Left lung (tissue), 10 donors: Measurements from ENCODE around the gene WNT9A. TPM values are rescaled to one million over a fixed set of nuclear protein-coding genes. Genes with fewer than 3 reads are reported as not detected.

Experiments
- ATAC-seq: fragments of 200-7000 bp; cut with Tn5 transposase; one replicate; pipeline ENCODE4 v1.9.1; 2020; ENCODE audit warnings: moderate library complexity
- DNase-seq, 4 donors: peaks; one replicate each; pipeline ENCODE4 v3.0.0-alpha.2; 2013 to 2020
- H3K27ac ChIP-seq, 2 donors: fragments of 200-600 bp; sonication (generic) in 1 of 2; one replicate each; pipeline versions ENCODE4 v1.5.0 to v1.8.0; 2020 to 2021
- H3K27me3 ChIP-seq, 2 donors: fragments of 200-600 bp; sonication (generic) in 1 of 2; one replicate each; pipeline versions ENCODE4 v1.5.0 to v1.8.0; 2020 to 2021
- H3K36me3 ChIP-seq, 2 donors: fragments of 200-600 bp; sonication (generic) in 1 of 2; one replicate each; pipeline versions ENCODE4 v1.5.0 to v1.8.0; 2020 to 2021
- H3K4me1 ChIP-seq, 2 donors: fragments of 200-600 bp; one replicate each; pipeline ENCODE4 v1.8.0; 2021
- H3K4me3 ChIP-seq, 2 donors: fragments of 200-600 bp; sonication (generic) in 1 of 2; one replicate each; pipeline versions ENCODE4 v1.5.0 to v1.8.0; 2020 to 2021; ENCODE audit warnings: mild to moderate bottlenecking in 1 of 2
- H3K9me3 ChIP-seq, 2 donors: fragments of 200-600 bp; sonication (generic) in 1 of 2; one replicate each; pipeline versions ENCODE4 v1.5.0 to v1.8.0; 2020 to 2021
- intact Hi-C, 2 donors: fragments of 100-400 bp; cut with DNase I; formaldehyde crosslinking; loops; one replicate each; pipeline versions ENCODE4 v1.11.2 to v1.14.2; 2022
- polyA plus RNA-seq, 6 donors: library from polyadenylated mRNA; unstranded; fragments of 120-200 nt; gene quantifications; one replicate each; pipeline ENCODE4 v1.2.1, GENCODE V29; 2013; ENCODE audit not compliant: insufficient read length in 6 of 6
- total RNA-seq, 2 donors: library from RNA; stranded (reverse); fragmentation: NEBNext Ultra II Directional; extraction: Animal tissue kit (Norgen Biotek cat#: 25700); gene quantifications; one replicate each; pipeline ENCODE4 v1.2.1, GENCODE V29; 2021
- TF ChIP-seq, protein P1 (sequence below), 2 donors: fragments of 200-600 bp; sonication (generic) in 1 of 2; IDR thresholded peaks; one replicate each; pipeline versions ENCODE4 v1.5.0 to v1.8.0; 2021; ENCODE audit warnings: antibody characterized with exemption in 2 of 2
- donor health status: DM: no; HTN: yes; CAD: no.
- donor health status: DM: no; HTN: no; CAD: no.

WNT9A gene
- total and polyA plus RNA-seq, 8 donors, result 2.1 to 8.5 (median 2.9) TPM

DNA sequence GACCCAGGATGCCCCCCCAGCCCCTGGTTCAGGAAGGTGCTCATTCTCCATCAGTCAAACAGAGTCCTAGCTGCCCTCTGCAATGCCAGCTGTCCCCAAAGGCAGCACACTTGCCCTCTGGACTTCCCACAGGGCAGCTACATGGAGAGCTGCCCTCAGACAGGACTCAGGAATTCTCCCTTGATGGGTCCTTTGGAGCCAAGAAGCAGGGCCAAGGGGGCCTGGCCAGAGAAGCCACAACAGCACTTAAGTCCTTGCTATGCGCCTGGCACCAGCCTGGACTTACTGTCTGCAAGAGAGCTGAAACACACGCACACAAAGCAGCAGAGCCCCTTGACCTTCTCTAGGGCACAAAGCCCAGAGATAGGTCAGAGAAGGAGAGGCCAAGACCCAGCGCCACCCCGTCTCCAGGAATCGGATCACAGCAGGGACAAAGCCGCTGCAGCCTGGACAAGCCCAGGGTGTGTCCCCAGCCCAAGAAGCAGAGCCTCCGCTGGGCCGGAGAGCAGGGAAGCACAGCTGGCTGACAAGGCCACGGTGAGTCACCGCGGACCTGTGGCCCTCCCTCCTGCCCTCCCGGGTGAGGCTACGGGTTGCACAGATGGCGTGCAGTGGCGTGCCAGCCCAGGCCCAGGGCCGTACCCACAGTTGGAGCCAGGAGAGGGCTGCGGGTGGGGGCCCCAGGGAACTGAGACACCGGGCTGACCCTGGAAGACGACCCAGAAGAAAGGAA, 1.7 kb downstream of the WNT9A start:
- no peaks in the 10 kb centered on the region for H3K9me3 ChIP-seq
- H3K4me3 ChIP-seq, result peak overlapping the region; percentile 27 to 41
- ATAC-seq, result peak; percentile 77
- peak in 2 of 4 donors; percentile 79 to 92 for DNase-seq
- intact Hi-C loops, result loop anchor here (5.0 to 10.0 kb wide), 3 partner anchors 181 to 461 kb away; no protein-coding TSS in a partner anchor
- TF ChIP-seq, protein P1, sequence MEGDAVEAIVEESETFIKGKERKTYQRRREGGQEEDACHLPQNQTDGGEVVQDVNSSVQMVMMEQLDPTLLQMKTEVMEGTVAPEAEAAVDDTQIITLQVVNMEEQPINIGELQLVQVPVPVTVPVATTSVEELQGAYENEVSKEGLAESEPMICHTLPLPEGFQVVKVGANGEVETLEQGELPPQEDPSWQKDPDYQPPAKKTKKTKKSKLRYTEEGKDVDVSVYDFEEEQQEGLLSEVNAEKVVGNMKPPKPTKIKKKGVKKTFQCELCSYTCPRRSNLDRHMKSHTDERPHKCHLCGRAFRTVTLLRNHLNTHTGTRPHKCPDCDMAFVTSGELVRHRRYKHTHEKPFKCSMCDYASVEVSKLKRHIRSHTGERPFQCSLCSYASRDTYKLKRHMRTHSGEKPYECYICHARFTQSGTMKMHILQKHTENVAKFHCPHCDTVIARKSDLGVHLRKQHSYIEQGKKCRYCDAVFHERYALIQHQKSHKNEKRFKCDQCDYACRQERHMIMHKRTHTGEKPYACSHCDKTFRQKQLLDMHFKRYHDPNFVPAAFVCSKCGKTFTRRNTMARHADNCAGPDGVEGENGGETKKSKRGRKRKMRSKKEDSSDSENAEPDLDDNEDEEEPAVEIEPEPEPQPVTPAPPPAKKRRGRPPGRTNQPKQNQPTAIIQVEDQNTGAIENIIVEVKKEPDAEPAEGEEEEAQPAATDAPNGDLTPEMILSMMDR (IDR thresholded peaks at IDR 0.05), result no peak
- H3K4me1 ChIP-seq, result peaks cover 12 to 30% of the 10 kb centered on the region in 2 donors
- H3K36me3 ChIP-seq, result no peaks in the 10 kb centered on the region
- peaks cover 0 to 56% of the 10 kb centered on the region in 2 donors for H3K27me3 ChIP-seq
- peak overlapping the region; percentile 44 to 58 for H3K27ac ChIP-seq

DNA sequence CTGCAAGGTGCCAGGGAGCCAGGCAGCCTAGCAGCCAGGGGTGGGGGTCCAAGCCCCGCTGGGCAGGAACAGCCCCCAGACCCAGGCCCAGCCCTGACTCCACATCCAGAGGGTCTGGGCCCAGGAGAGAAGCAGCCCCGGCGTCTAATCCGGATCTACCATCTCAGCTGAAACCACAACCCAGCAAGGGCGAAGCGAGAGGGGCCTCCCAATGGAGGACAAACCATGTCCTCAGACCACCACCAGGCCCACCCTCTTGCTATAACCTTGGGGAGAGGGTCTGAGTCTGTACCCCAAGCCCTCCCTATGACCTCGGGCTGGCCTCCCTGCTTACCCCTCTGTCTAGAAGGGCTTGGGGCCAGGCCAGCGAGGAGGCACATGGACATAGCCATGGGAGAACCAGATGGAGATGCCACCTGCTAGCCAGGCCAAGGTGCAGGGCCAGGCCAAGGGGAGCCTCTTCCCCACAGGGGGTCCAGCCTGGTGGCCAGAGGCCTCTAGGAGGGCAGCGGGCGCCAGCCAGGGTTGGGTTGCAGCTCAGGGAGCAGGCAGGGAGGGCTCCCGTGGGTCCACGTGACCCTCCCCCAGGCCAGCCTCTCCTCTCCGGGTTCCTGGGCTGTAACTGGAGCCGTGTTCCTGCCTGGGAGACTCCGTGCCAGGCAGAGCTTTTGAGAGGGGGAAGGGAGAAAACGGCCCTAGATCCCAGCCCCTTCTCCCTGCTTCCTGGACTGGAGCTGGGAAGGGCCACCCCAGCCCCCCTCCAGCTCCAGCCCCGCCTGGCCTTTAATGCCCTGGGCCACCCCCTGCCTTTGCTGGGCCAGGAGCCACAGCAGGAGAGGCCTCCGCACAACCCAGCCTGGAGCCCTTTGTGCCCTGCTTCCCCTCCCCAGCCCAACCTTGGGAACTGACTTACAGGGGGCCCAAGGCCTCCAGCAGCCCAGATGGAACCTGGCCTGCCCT, 2.5 kb downstream of the WNT9A start:
- DNase-seq (peak in 1 of 4 donors; percentile 65), ATAC-seq (no peak)
- intact Hi-C loops, result loop anchor here (5.0 to 10.0 kb wide), 3 partner anchors 180 to 460 kb away; no protein-coding TSS in a partner anchor
- peaks cover 12 to 30% of the 10 kb centered on the region in 2 donors for H3K4me1 ChIP-seq
- no peaks in the 10 kb centered on the region for H3K36me3 ChIP-seq
- TF ChIP-seq, protein P1 (IDR thresholded peaks at IDR 0.05), result no peak
- peak overlapping the region; percentile 44 to 58 for H3K27ac ChIP-seq
- no peak overlapping the region for H3K4me3 ChIP-seq
- no peaks in the 10 kb centered on the region for H3K9me3 ChIP-seq
- H3K27me3 ChIP-seq, result peaks cover 0 to 49% of the 10 kb centered on the region in 2 donors

DNA sequence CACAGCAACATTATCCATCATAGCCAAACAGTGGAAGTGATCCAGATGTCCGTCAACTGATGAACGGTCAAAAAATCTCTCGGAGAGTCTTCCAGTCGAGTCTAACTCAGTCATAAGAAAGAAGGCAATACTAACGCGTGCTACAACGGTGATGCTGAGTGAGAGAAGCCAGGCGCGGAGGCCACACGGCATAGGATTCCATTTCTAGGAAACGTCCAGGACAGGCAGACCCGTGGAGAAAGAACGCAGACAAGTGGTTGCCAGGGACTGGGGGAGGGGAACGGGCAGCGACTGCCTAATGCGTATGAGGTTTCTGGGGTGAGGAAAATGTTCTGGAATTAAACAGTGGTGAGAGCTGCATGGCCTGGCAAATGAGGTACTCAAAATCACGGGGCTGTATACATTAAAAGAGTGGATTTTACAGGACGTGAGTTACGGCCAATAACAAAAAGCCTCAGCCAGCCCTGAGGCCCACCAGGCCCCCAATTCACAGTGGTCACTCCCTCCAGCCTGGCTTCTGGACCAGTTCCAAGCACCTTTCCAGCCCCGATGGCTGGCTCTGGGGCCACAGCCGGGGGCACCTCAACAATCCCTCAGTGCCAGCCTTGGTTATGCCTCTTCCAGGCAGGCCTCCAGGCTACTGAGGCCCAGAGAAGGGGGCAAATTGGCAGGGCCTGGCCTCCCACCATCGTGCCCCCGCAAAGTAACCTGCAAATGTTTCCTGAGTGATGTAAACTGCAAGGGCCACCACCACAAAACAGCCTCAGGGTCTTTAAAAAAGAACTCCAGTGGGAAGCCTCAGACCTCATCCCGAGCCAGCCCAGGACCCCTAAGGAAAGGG, 3.4 kb downstream of the WNT9A start:
- peaks cover 0 to 40% of the 10 kb centered on the region in 2 donors for H3K27me3 ChIP-seq
- TF ChIP-seq, protein P1 (IDR thresholded peaks at IDR 0.05), result no peak
- intact Hi-C loops, result loop anchor here (10.0 kb wide), 2 partner anchors 180 to 460 kb away; no protein-coding TSS in a partner anchor
- no peak overlapping the region for H3K4me3 ChIP-seq
- no peaks in the 10 kb centered on the region for H3K9me3 ChIP-seq
- H3K36me3 ChIP-seq, result no peaks in the 10 kb centered on the region
- DNase-seq (peak in 1 of 4 donors; percentile 55), ATAC-seq (no peak)
- H3K4me1 ChIP-seq, result peaks cover 12 to 30% of the 10 kb centered on the region in 2 donors
- H3K27ac ChIP-seq, result no peak overlapping the region

DNA sequence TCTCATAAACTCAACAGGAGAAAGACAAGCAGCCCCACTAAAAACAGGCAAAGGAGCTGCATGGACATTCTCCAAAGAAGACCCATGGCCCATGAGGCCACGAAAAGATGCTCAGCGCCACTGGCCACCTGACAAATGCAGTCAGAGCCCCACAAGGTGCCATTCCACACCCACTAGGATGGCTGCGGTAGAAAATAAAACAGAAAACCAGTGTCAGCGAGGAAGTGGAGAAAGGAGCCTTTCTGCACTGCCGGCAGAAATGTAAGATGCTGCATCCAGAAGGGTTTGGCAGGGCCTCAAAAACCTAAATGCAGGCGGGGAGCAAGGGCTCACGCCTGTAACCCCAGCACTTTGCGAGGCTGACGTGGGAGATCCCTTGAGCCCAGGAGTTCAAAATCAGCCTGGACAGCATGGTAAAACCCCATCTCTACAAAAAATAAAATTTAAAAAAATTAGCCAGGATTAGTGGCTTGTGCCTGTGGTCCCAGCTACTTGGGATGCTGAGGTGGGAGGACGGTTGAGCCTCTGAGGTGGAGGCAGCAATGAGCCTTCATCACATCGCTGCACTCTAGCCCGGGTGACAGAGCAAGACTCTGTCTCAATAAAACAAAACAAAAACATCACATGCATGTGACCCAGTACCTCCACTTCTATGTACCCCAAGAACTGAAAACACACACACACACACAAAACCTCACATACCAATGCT, 4.2 kb downstream of the WNT9A start:
- intact Hi-C loops, result loop anchor here (10.0 kb wide), 2 partner anchors 179 to 459 kb away; no protein-coding TSS in a partner anchor
- ATAC-seq (no peak), DNase-seq (peak in 1 of 4 donors; percentile 5)
- Histone ChIP-seq H3K9me3 (no peaks in the 10 kb centered on the region), H3K36me3 (no peaks in the 10 kb centered on the region), H3K27me3 (peaks cover 0 to 32% of the 10 kb centered on the region in 2 donors), H3K4me3 (no peak overlapping the region), H3K27ac (no peak overlapping the region), H3K4me1 (peaks cover 12 to 27% of the 10 kb centered on the region in 2 donors)
- TF ChIP-seq, protein P1 (IDR thresholded peaks at IDR 0.05), result no peak
